Ishikawa (cell line): ENCODE results near the gene GTSE1.

Source experiments
- CEBPB ChIP-seq: IDR thresholded peaks from 2 replicates; pipeline ENCODE4 v1.6.1; 2012
- CREB1 ChIP-seq: IDR thresholded peaks from 2 replicates; pipeline ENCODE4 v1.6.1; 2012; ENCODE audit warnings: low read depth
- EGR1 ChIP-seq: IDR thresholded peaks from 2 replicates; pipeline ENCODE4 v1.6.1; 2012
- EP300 ChIP-seq: IDR thresholded peaks from 2 replicates; pipeline ENCODE4 v1.6.1; 2012; ENCODE audit warnings: borderline replicate concordance
- FOXM1 ChIP-seq: IDR thresholded peaks from 2 replicates; pipeline ENCODE4 v1.6.1; 2012; ENCODE audit warnings: low read depth, borderline replicate concordance
- NFIC ChIP-seq: IDR thresholded peaks from 2 replicates; pipeline ENCODE4 v1.6.1; 2012
- RAD21 ChIP-seq: IDR thresholded peaks from 2 replicates; pipeline ENCODE4 v1.6.1; 2012; ENCODE audit warnings: low read depth
- TAF1 ChIP-seq: IDR thresholded peaks from 2 replicates; pipeline ENCODE4 v1.6.1; 2012; ENCODE audit warnings: low read depth, mild to moderate bottlenecking
- TCF12 ChIP-seq: IDR thresholded peaks from 2 replicates; pipeline ENCODE4 v1.6.1; 2012; ENCODE audit warnings: low read depth
- TEAD4 ChIP-seq: IDR thresholded peaks from 2 replicates; pipeline ENCODE4 v1.6.1; 2012
- YY1 ChIP-seq: IDR thresholded peaks from 2 replicates; pipeline ENCODE4 v1.6.1; 2012; ENCODE audit warnings: low read depth
- ZBTB7A ChIP-seq: IDR thresholded peaks from 2 replicates; pipeline ENCODE4 v1.6.1; 2012; ENCODE audit warnings: low read depth
- TF ChIP-seq, protein P1 (sequence below): IDR thresholded peaks from 2 replicates; pipeline ENCODE4 v1.6.1; 2012
- TF ChIP-seq, protein P2 (sequence below): IDR thresholded peaks from 2 replicates; pipeline ENCODE4 v1.6.1; 2012; ENCODE audit warnings: low read depth, mild to moderate bottlenecking
- TF ChIP-seq, protein P3 (sequence below): IDR thresholded peaks from 2 replicates; pipeline ENCODE4 v1.6.1; 2012

GTSE1 gene

DNA sequence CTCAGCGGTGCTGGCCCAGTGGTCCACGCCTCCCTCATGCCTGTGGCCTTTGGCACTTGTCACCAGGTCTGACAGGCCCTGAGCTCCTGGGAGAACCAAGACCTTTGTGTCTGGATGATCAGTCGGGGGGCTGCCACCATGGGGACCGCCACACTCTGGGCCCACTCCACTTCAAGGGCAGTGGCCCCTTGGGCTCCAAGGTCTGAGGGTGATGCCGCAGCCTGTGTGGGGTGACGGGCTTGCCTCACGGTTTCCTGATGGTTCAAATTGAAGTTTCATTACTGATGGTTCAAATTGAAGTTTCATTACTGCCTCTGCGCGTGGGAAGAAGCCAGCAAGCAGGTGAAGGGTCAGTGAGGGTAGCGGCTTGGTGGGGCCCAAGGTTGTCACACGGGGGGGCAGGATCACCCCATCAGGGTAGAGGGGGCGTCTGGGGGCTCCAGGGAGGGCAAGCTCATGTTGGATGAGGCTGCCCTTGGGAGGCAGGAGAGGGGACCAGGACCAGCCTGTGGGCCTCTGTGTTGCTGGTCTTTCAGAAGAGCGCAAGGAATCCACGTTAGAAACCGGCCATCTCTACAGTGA is 66.4 kb downstream of the GTSE1 start:
- no peak for TF ChIP-seq TEAD4
- TF ChIP-seq ZBTB7A, result no peak
- no peak for TF ChIP-seq EP300
- TF ChIP-seq, protein P1, sequence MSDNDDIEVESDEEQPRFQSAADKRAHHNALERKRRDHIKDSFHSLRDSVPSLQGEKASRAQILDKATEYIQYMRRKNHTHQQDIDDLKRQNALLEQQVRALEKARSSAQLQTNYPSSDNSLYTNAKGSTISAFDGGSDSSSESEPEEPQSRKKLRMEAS, result no peak
- TF ChIP-seq, protein P2, sequence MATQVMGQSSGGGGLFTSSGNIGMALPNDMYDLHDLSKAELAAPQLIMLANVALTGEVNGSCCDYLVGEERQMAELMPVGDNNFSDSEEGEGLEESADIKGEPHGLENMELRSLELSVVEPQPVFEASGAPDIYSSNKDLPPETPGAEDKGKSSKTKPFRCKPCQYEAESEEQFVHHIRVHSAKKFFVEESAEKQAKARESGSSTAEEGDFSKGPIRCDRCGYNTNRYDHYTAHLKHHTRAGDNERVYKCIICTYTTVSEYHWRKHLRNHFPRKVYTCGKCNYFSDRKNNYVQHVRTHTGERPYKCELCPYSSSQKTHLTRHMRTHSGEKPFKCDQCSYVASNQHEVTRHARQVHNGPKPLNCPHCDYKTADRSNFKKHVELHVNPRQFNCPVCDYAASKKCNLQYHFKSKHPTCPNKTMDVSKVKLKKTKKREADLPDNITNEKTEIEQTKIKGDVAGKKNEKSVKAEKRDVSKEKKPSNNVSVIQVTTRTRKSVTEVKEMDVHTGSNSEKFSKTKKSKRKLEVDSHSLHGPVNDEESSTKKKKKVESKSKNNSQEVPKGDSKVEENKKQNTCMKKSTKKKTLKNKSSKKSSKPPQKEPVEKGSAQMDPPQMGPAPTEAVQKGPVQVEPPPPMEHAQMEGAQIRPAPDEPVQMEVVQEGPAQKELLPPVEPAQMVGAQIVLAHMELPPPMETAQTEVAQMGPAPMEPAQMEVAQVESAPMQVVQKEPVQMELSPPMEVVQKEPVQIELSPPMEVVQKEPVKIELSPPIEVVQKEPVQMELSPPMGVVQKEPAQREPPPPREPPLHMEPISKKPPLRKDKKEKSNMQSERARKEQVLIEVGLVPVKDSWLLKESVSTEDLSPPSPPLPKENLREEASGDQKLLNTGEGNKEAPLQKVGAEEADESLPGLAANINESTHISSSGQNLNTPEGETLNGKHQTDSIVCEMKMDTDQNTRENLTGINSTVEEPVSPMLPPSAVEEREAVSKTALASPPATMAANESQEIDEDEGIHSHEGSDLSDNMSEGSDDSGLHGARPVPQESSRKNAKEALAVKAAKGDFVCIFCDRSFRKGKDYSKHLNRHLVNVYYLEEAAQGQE, result no peak
- TF ChIP-seq NFIC, result no peak

DNA sequence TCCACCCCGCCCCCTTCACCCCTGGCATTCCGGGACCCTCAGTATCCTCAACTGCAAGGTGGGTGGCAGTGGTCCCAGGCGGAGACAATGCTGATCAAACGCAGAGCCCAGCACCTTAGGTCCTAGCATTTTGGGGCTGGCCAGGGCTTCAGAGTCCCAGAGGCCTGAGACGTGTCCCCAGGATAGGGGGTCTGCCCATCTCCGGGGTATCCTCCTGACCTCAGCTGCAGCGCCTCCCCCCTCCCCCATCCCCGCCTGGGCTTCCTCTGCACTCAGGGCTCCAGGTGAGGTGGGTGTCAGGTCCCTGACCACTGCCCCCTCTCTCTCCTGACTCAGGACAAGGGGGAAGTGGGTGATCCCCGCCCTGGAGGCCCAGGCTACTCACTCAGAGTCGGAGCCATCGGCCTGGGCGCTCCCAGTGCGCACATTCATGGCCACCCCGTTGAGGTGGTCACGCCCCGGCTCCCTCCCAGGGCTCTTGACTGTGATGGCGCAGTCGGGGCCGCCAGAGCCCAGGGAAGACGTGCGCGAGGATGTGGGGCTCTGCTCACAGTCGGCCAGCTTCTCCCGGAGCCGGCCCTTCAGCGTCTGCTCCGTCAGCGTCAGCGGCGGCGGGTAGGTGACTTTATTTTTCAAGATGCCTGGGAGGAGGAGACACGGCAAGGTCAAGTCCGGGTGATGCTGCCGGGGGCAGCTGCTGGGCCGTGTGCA is 67.1 kb downstream of the GTSE1 start:
- TF ChIP-seq, protein P1, result no peak

DNA sequence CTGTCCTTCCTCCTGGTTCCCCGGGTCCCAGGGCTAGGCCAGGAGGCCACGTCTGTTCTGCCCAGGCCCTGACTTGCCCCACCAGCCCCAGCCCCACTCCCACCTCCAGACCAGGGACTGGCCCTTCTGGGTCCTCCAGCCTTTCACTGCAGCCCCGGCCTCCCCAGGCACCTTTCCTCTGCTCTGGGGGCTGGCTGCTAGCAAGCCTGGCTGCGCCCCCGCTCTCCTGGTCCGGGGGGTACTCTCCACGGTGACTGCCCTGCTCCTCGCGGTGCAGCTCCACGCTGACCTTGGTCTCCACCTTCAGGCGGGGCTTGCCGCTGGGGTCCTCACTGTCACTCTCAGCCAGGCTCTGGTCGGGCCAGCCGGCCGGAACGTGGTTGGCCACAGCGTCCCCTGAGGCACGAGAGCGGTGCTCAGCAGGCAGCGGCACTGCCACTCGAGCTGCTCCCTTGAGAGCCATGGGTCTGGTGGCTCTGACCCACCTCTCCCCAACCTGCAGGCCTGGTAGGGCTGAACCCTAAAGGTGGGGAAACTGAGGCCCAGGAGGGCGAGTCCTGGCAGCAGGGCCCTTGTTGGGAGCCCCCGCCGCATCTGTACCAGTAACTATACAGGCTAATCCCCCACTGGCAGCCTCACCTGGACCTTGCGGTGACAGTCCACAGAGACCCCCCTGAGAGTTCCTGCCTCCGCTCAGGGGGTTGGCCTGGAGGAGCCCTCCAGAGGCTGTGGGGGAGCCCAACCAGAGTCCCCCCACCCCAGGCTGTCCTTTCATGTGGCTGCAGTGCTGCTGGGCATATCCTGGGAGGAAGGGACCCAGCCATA is 67.9 kb downstream of the GTSE1 start:
- TF ChIP-seq YY1 (no peak), RAD21 (no peak), NFIC (no peak), CREB1 (no peak), ZBTB7A (no peak), FOXM1 (no peak), EGR1 (no peak), TEAD4 (no peak), TAF1 (no peak), TCF12 (no peak), EP300 (no peak), CEBPB (no peak)
- TF ChIP-seq, protein P1, result no peak
- TF ChIP-seq, protein P3, sequence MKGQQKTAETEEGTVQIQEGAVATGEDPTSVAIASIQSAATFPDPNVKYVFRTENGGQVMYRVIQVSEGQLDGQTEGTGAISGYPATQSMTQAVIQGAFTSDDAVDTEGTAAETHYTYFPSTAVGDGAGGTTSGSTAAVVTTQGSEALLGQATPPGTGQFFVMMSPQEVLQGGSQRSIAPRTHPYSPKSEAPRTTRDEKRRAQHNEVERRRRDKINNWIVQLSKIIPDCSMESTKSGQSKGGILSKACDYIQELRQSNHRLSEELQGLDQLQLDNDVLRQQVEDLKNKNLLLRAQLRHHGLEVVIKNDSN, result no peak
- TF ChIP-seq, protein P2, result no peak

DNA sequence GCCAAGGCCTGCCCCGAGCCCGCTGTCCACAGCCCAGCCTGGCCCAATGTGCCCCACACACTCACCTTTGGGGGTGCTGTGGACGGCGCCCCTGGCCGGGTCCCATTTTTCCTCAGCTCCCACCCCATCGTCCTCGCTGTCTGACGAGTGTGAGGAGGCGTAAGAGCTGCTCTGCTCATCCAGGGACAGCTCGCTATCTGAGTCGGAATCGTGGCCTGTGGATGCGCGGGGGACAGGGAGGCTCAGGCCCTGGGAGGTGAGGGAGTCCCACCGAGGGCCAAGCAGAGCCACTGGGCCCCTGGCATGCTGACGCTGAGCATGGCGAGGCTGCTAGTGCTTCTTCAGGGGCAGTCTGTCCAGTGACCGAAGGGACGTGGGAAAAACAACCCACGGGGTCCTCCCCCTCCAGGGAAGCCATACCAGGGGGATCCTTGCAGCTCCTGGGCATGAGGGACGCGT is 68.5 kb downstream of the GTSE1 start:
- TF ChIP-seq FOXM1, result no peak
- TF ChIP-seq, protein P3, result no peak
- no peak for TF ChIP-seq TCF12
- no peak for TF ChIP-seq RAD21
- TF ChIP-seq CREB1, result no peak
- no peak for TF ChIP-seq TEAD4
- no peak for TF ChIP-seq CEBPB
- TF ChIP-seq TAF1, result no peak
- TF ChIP-seq ZBTB7A, result no peak
- TF ChIP-seq NFIC, result no peak
- TF ChIP-seq, protein P1, result no peak
- TF ChIP-seq EGR1, result no peak
- TF ChIP-seq YY1, result no peak
- TF ChIP-seq EP300, result no peak
- TF ChIP-seq, protein P2, result no peak
